PC-9 (cell line): ENCODE results near the gene KRTAP10-12.

Source experiments
- CTCF ChIP-seq: fragments of 200-600 bp; sonication (generic); conservative IDR thresholded peaks from 2 replicates; pipeline ENCODE4 v1.6.1; 2017; ENCODE audit warnings: mixed run types, antibody characterized with exemption, mild to moderate bottlenecking, moderate library complexity
- EZH2 ChIP-seq: fragments of 200-600 bp; sonication (generic); IDR thresholded peaks from 2 replicates; pipeline ENCODE4 v1.8.0; 2017; ENCODE audit warnings: antibody characterized with exemption, low read depth

- no peak for TF ChIP-seq CTCF
- no peak for TF ChIP-seq EZH2
Observed at GRCh38 chr21:44692798-44693512, 4.0 kb upstream of the KRTAP10-12 start.
